ENCODE data around the gene ZSCAN21.
A peak's percentile ranks its signal among the peaks of the same experiment; 100 is the strongest.

Gene ZSCAN21

GRCh38 chr7:100057006-100057405 lies 7.4 kb downstream of the ZSCAN21 start:
- TF ChIP-seq, protein P1, sequence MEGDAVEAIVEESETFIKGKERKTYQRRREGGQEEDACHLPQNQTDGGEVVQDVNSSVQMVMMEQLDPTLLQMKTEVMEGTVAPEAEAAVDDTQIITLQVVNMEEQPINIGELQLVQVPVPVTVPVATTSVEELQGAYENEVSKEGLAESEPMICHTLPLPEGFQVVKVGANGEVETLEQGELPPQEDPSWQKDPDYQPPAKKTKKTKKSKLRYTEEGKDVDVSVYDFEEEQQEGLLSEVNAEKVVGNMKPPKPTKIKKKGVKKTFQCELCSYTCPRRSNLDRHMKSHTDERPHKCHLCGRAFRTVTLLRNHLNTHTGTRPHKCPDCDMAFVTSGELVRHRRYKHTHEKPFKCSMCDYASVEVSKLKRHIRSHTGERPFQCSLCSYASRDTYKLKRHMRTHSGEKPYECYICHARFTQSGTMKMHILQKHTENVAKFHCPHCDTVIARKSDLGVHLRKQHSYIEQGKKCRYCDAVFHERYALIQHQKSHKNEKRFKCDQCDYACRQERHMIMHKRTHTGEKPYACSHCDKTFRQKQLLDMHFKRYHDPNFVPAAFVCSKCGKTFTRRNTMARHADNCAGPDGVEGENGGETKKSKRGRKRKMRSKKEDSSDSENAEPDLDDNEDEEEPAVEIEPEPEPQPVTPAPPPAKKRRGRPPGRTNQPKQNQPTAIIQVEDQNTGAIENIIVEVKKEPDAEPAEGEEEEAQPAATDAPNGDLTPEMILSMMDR (conservative IDR thresholded peaks at IDR 0.05; ENCODE audit: low read depth) = no peak
- H3K27ac ChIP-seq = no peak overlapping the region
- POLR2A ChIA-PET (ENCODE audit: low non-redundant PET) = no interaction called here
- no peak for DNase-seq (ENCODE audit: low spot score)
- CTCF ChIA-PET = no interaction called here

- ChIA-PET CTCF (interaction anchor here (0.8 kb wide), 1 partner anchor 65 kb away, joined by 3 read pairs; no protein-coding TSS in a partner anchor), POLR2A (ENCODE audit: low non-redundant PET) (no interaction called here)
- no peak overlapping the region for H3K27ac ChIP-seq
- DNase-seq (ENCODE audit: low spot score) = no peak
- TF ChIP-seq, protein P1 (conservative IDR thresholded peaks at IDR 0.05; ENCODE audit: low read depth) = no peak
Measured at GRCh38 chr7:100059251-100059739, 9.7 kb downstream of the ZSCAN21 start.

- POLR2A ChIA-PET (ENCODE audit: low non-redundant PET) = no interaction called here
- TF ChIP-seq, protein P1 (conservative IDR thresholded peaks at IDR 0.05; ENCODE audit: low read depth) = no peak
- CTCF ChIA-PET = no interaction called here
- DNase-seq (ENCODE audit: low spot score) = no peak
- 0 out of 2 replicates have a peak overlapping the region, but pooled peaks have one; percentile 0 for H3K27ac ChIP-seq
Measured at GRCh38 chr7:100061518-100062193, 12.1 kb downstream of the ZSCAN21 start.

GRCh38 chr7:100063376-100063775 lies 13.8 kb downstream of the ZSCAN21 start:
- ChIA-PET CTCF (interaction anchor here (0.7 kb wide), 1 partner anchor 168 kb away, joined by 3 read pairs; no protein-coding TSS in a partner anchor), POLR2A (ENCODE audit: low non-redundant PET) (no interaction called here)
- TF ChIP-seq, protein P1 (conservative IDR thresholded peaks at IDR 0.05; ENCODE audit: low read depth) = no peak
- peak overlapping the region; percentile 18; the same call in 1 of the 2 replicates for H3K27ac ChIP-seq
- DNase-seq (ENCODE audit: low spot score) = no peak

- ChIA-PET POLR2A (ENCODE audit: low non-redundant PET) (no interaction called here), CTCF (no interaction called here)
- no peak for DNase-seq (ENCODE audit: low spot score)
- H3K27ac ChIP-seq = no peak overlapping the region; the same call in 1 of the 2 replicates
- TF ChIP-seq, protein P1 (conservative IDR thresholded peaks at IDR 0.05; ENCODE audit: low read depth) = no peak
Measured at GRCh38 chr7:100064162-100064561, 14.6 kb downstream of the ZSCAN21 start.

GRCh38 chr7:100065452-100066186 lies 16.0 kb downstream of the ZSCAN21 start:
- no peak for DNase-seq (ENCODE audit: low spot score)

More at GRCh38 chr7:100065452-100066186, 16.0 kb downstream of the ZSCAN21 start:
- POLR2A ChIA-PET (ENCODE audit: low non-redundant PET) = no interaction called here
- CTCF ChIA-PET = interaction anchor here (0.6 kb wide), 1 partner anchor 147 kb away, joined by 3 read pairs; no protein-coding TSS in a partner anchor
- TF ChIP-seq, protein P1 (conservative IDR thresholded peaks at IDR 0.05; ENCODE audit: low read depth) = no peak
- H3K27ac ChIP-seq = peak overlapping the region; percentile 5; the same call in 1 of the 2 replicates
